Heart right ventricle (tissue), 16 donors: ENCODE results near the gene ABHD4. TPM values are rescaled to one million over a fixed set of nuclear protein-coding genes. Genes with fewer than 3 reads are reported as not detected.

Experiments
- ATAC-seq, 8 donors: fragments of 200-7000 bp; cut with Tn5 transposase; one replicate each; pipeline ENCODE4 v1.9.1; 2020; ENCODE audit warnings: mild to moderate bottlenecking in 8 of 8, moderate library complexity in 8 of 8, moderate number of reproducible peaks in 1 of 8
- DNase-seq, 2 donors: peaks; one replicate each; pipeline ENCODE4 v3.0.0-alpha.2; 2020
- H3K27ac ChIP-seq, 10 donors: fragments of 200-600 bp; sonication (generic) in 2 of 10; one replicate each; pipeline versions ENCODE4 v1.5.0 to v1.8.0; 2020 to 2022; ENCODE audit warnings: mild to moderate bottlenecking in 3 of 10
- H3K27me3 ChIP-seq, 7 donors: fragments of 200-600 bp; one replicate each; pipeline ENCODE4 v1.8.0; 2021 to 2022; ENCODE audit warnings: mild to moderate bottlenecking in 2 of 7
- H3K36me3 ChIP-seq, 9 donors: fragments of 200-600 bp; sonication (generic) in 1 of 9; one replicate each; pipeline versions ENCODE4 v1.5.0 to v1.8.0; 2020 to 2022; ENCODE audit warnings: mild to moderate bottlenecking in 2 of 9
- H3K4me1 ChIP-seq, 9 donors: fragments of 200-600 bp; sonication (generic) in 1 of 9; one replicate each; pipeline versions ENCODE4 v1.5.0 to v1.8.0; 2020 to 2022; ENCODE audit warnings: mild to moderate bottlenecking in 4 of 9
- H3K4me3 ChIP-seq, 10 donors: fragments of 200-600 bp; sonication (generic) in 2 of 10; one replicate each; pipeline versions ENCODE4 v1.5.0 to v1.8.0; 2020 to 2022; ENCODE audit warnings: mild to moderate bottlenecking in 7 of 10, moderate library complexity in 2 of 10
- H3K9me3 ChIP-seq, 11 donors: fragments of 200-600 bp in 10 of 11; sonication (generic) in 2 of 11; one replicate each; pipeline versions ENCODE4 v1.5.0 to v1.8.0; 2013 to 2022; ENCODE audit warnings: mild to moderate bottlenecking in 2 of 11, control low read depth in 1 of 11, moderate library complexity in 1 of 11
- CTCF ChIP-seq, 9 donors: fragments of 200-600 bp; sonication (generic) in 2 of 9; IDR thresholded peaks; one replicate each; pipeline versions ENCODE4 v1.5.0 to v1.8.0; 2021 to 2022; ENCODE audit warnings: antibody characterized with exemption in 9 of 9, mild to moderate bottlenecking in 5 of 9, moderate library complexity in 1 of 9
- WGBS, 2 donors: extraction: QIAGEN DNeasy Blood & Tissue Kit; methylation state at CpG; one replicate each; pipeline ENCODE4 v1.1.7; 2013; ENCODE audit warnings: inconsistent platforms in 1 of 2; 5-methylcytosine and 5-hydroxymethylcytosine counted together
- intact Hi-C, 10 donors: fragments of 100-400 bp; cut with DNase I; formaldehyde crosslinking; loops; one replicate each; pipeline versions ENCODE4 v1.11.1 to v1.14.2; 2022
- polyA plus RNA-seq, 2 donors: library from polyadenylated mRNA; stranded (reverse); fragments of 200-250 nt; gene quantifications; one replicate each; pipeline ENCODE4 v1.2.3, GENCODE V29; 2013
- total RNA-seq, 10 donors: library from RNA; stranded (reverse); fragmentation: NEBNext Ultra II Directional in 3 of 10; extraction: Animal tissue kit (Norgen Biotek cat#: 25700) in 3 of 10; gene quantifications; one replicate each; pipeline versions ENCODE4 v1.2.1 to v1.2.4, GENCODE V29; 2021 to 2023
- donor health status: Arrhythmogenic right ventricular cardiomyopathy.
- donor health status: ischemic (EF 13 %, LVEDD 7.1; RV severe dilation, severe dysfunction).
- donor health status: healthy with polysubstance abuse.
- donor health status: DM: no; HTN: yes; CAD: no.
- donor health status: DM: no; HTN: no; CAD: no.
- donor health status: ischemic (EF 25% LVEDD 6.9; RV normal size, moderate dysfunction).
- donor health status: ischemic (EF 25% LVEDD 5.7; RV mildly dilated, moderate dysfunction).
- donor health status: healthy.
- donor health status: DM: yes; HTN: yes; CAD: no.
- donor health status: Ischemic cardiomyopathy.
- donor health status: ischemic (EF 35%, LVEDD 5.7; RV mildly dilated, moderate dysfunction).
- donor health status: nonischemic (EF 11% LVEDD 7.7; RV severe dilation, severe dysfunction).
- donor health status: DM: yes; HTN: yes; CAD: no.
- donor health status: PGD.
- donor health status: ischemic (EF 29% LVEDD 5.4; RV normal size, mild dysfunction).
- donor health status: nonischemic (EF 23%, LVEDD 6.1; RV moderate dilation, normal function).

Gene ABHD4
- total and polyA plus RNA-seq, 12 donors = 13.7 to 35.7 (median 20.8) TPM

- WGBS, 2 donors = 86 to 90% methylated on average over 6 of the region's 6 CpGs
- H3K27me3 ChIP-seq = peaks cover 0 to 5% (median 0%) of the 10 kb centered on the region in 7 donors
- no peaks in the 10 kb centered on the region for H3K36me3 ChIP-seq
- ATAC-seq (no peak), DNase-seq (no peak)
- no peaks in the 10 kb centered on the region for H3K9me3 ChIP-seq
- no peak overlapping the region for H3K27ac ChIP-seq
- peaks cover 0 to 6% (median 0%) of the 10 kb centered on the region in 9 donors for H3K4me1 ChIP-seq
- H3K4me3 ChIP-seq = no peak overlapping the region
- TF ChIP-seq CTCF (IDR thresholded peaks at IDR 0.05) = no peak
- intact Hi-C loops = no loop called here
Measured at GRCh38 chr14:22626590-22626989, 28.5 kb downstream of the ABHD4 start.

- intact Hi-C loops = no loop called here
- WGBS, 2 donors = 82 to 85% methylated on average over 7 of the region's 7 CpGs
- H3K36me3 ChIP-seq = no peaks in the 10 kb centered on the region
- TF ChIP-seq CTCF (IDR thresholded peaks at IDR 0.05) = no peak
- H3K27me3 ChIP-seq = peaks cover 0 to 5% (median 0%) of the 10 kb centered on the region in 7 donors
- H3K4me1 ChIP-seq = peaks cover 0 to 6% (median 0%) of the 10 kb centered on the region in 9 donors
- no peaks in the 10 kb centered on the region for H3K9me3 ChIP-seq
- H3K27ac ChIP-seq = no peak overlapping the region
- ATAC-seq (no peak), DNase-seq (no peak)
- H3K4me3 ChIP-seq = no peak overlapping the region
Measured at GRCh38 chr14:22627506-22628263, 29.6 kb downstream of the ABHD4 start.

GRCh38 chr14:22629361-22629760 is 31.3 kb downstream of the ABHD4 start:
- TF ChIP-seq CTCF (IDR thresholded peaks at IDR 0.05) = no peak
- no peak overlapping the region for H3K27ac ChIP-seq
- no peaks in the 10 kb centered on the region for H3K9me3 ChIP-seq
- H3K27me3 ChIP-seq = peaks cover 0 to 5% (median 0%) of the 10 kb centered on the region in 7 donors
- no peak for DNase-seq
- H3K36me3 ChIP-seq = no peaks in the 10 kb centered on the region
- no peak overlapping the region for H3K4me3 ChIP-seq
- intact Hi-C loops = no loop called here
- WGBS, 2 donors = 66 to 73% methylated on average over 5 of the region's 5 CpGs
- ATAC-seq = no peak
- no peaks in the 10 kb centered on the region for H3K4me1 ChIP-seq

GRCh38 chr14:22630066-22630465 is 32.0 kb downstream of the ABHD4 start:
- TF ChIP-seq CTCF (IDR thresholded peaks at IDR 0.05) = no peak
- intact Hi-C loops = no loop called here
- Histone ChIP-seq H3K9me3 (no peaks in the 10 kb centered on the region), H3K36me3 (no peaks in the 10 kb centered on the region), H3K27ac (no peak overlapping the region), H3K4me3 (no peak overlapping the region), H3K4me1 (no peaks in the 10 kb centered on the region), H3K27me3 (peaks cover 0 to 5% (median 0%) of the 10 kb centered on the region in 7 donors)
- ATAC-seq (no peak), DNase-seq (no peak)
- 96% methylated on average over 3 of the region's 3 CpGs for WGBS, 2 donors
